ENCODE data around the gene RIN2.

The RIN2 gene

GRCh38 chr20:19785173-19785982 is 27.3 kb downstream of the RIN2 start:
- Histone ChIP-seq H3K4me2 (ENCODE audit: low read length) (no peak overlapping the region), H3K23ac (ENCODE audit: low read length) (no peak overlapping the region), H3K4ac (ENCODE audit: low read depth, low read length) (no peak overlapping the region), H3K4me1 (ENCODE audit: control insufficient read depth, low read depth, low read length) (no peaks in the 10 kb centered on the region), H3K27ac (ENCODE audit: low read depth, low read length) (no peak overlapping the region), H3K56ac (ENCODE audit: low read length) (no peak overlapping the region), H3K79me1 (ENCODE audit: low read length) (no peaks in the 10 kb centered on the region), H4K5ac (ENCODE audit: low read length) (no peak overlapping the region), H3K79me2 (ENCODE audit: control insufficient read depth, insufficient read depth, low read length) (no peaks in the 10 kb centered on the region), H3K27me3 (ENCODE audit: insufficient read depth, low read length, poor library complexity) (no peaks in the 10 kb centered on the region), H3K18ac (ENCODE audit: low read length) (no peak overlapping the region), H3K9ac (ENCODE audit: low read length) (no peak overlapping the region), H4K8ac (ENCODE audit: low read depth, low read length) (no peak overlapping the region), H2BK15ac (replicated peaks; ENCODE audit: low read depth) (no peak overlapping the region), H2BK120ac (ENCODE audit: low read depth, low read length) (no peak overlapping the region), H2BK5ac (ENCODE audit: low read length) (no peak overlapping the region), H3K36me3 (ENCODE audit: control insufficient read depth, insufficient read depth, low read length) (no peaks in the 10 kb centered on the region), H3K4me3 (ENCODE audit: low read length) (no peak overlapping the region), H2AK5ac (ENCODE audit: low read length) (no peak overlapping the region)
- no CpG with 5 or more reads among the region's 5 CpGs for WGBS (ENCODE audit: extremely low coverage, insufficient coverage, low lambda C conversion rate)
- no peak for DNase-seq

- WGBS (ENCODE audit: extremely low coverage, insufficient coverage, low lambda C conversion rate): no CpG with 5 or more reads among the region's 1 CpG
- H3K27ac ChIP-seq (ENCODE audit: low read depth, low read length): no peak overlapping the region
- no peak overlapping the region for H2BK15ac ChIP-seq (replicated peaks; ENCODE audit: low read depth)
- no peak overlapping the region for H3K4ac ChIP-seq (ENCODE audit: low read depth, low read length)
- H4K8ac ChIP-seq (ENCODE audit: low read depth, low read length): no peak overlapping the region
- no peak overlapping the region for H2BK5ac ChIP-seq (ENCODE audit: low read length)
- no peaks in the 10 kb centered on the region for H3K79me2 ChIP-seq (ENCODE audit: control insufficient read depth, insufficient read depth, low read length)
- H2AK5ac ChIP-seq (ENCODE audit: low read length): no peak overlapping the region
- no peak overlapping the region for H3K4me2 ChIP-seq (ENCODE audit: low read length)
- no peaks in the 10 kb centered on the region for H3K27me3 ChIP-seq (ENCODE audit: insufficient read depth, low read length, poor library complexity)
- no peak overlapping the region for H3K9ac ChIP-seq (ENCODE audit: low read length)
- no peak overlapping the region for H4K5ac ChIP-seq (ENCODE audit: low read length)
- H2BK120ac ChIP-seq (ENCODE audit: low read depth, low read length): no peak overlapping the region
- H3K4me3 ChIP-seq (ENCODE audit: low read length): no peak overlapping the region
- H3K56ac ChIP-seq (ENCODE audit: low read length): no peak overlapping the region
- no peaks in the 10 kb centered on the region for H3K4me1 ChIP-seq (ENCODE audit: control insufficient read depth, low read depth, low read length)
- H3K79me1 ChIP-seq (ENCODE audit: low read length): no peaks in the 10 kb centered on the region
- no peak overlapping the region for H3K18ac ChIP-seq (ENCODE audit: low read length)
- H3K36me3 ChIP-seq (ENCODE audit: control insufficient read depth, insufficient read depth, low read length): no peaks in the 10 kb centered on the region
- no peak for DNase-seq
- H3K23ac ChIP-seq (ENCODE audit: low read length): no peak overlapping the region
Observed at GRCh38 chr20:19785983-19786285, 27.9 kb downstream of the RIN2 start.

- DNase-seq: peak; percentile 74
- no peak overlapping the region for H3K27ac ChIP-seq (ENCODE audit: low read depth, low read length)
Observed at GRCh38 chr20:19786311-19786710, 28.3 kb downstream of the RIN2 start.

DNA sequence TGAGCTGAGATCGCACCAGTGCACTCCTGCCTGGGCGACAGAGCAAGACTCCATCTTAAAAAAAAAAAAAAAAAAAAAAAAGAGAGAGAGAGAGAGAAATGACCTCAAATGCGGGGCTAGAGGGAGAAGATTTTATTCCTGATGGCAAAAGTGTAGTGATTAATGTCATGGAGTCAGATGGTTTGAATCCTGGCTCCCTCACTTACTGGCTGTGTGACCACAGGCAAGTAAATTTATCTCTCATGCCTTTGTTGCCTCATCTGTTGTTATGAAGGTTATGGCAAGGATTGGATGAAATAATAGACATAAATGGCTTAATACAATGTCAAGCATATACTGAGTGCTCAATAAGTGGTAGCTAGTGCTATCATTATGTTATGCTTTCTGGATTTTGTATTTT is 29.3 kb downstream of the RIN2 start:
- DNase-seq: no peak
- no peak overlapping the region for H3K56ac ChIP-seq (ENCODE audit: low read length)
- H2BK5ac ChIP-seq (ENCODE audit: low read length): no peak overlapping the region
- H4K8ac ChIP-seq (ENCODE audit: low read depth, low read length): no peak overlapping the region
- H2AK5ac ChIP-seq (ENCODE audit: low read length): no peak overlapping the region
- no peak overlapping the region for H3K23ac ChIP-seq (ENCODE audit: low read length)
- H2BK120ac ChIP-seq (ENCODE audit: low read depth, low read length): no peak overlapping the region
- no peak overlapping the region for H3K4ac ChIP-seq (ENCODE audit: low read depth, low read length)
- no CpG with 5 or more reads among the region's 3 CpGs for WGBS (ENCODE audit: extremely low coverage, insufficient coverage, low lambda C conversion rate)
- H3K4me3 ChIP-seq (ENCODE audit: low read length): no peak overlapping the region
- H3K18ac ChIP-seq (ENCODE audit: low read length): no peak overlapping the region
- H3K79me1 ChIP-seq (ENCODE audit: low read length): no peaks in the 10 kb centered on the region
- no peaks in the 10 kb centered on the region for H3K27me3 ChIP-seq (ENCODE audit: insufficient read depth, low read length, poor library complexity)
- H3K4me1 ChIP-seq (ENCODE audit: control insufficient read depth, low read depth, low read length): no peaks in the 10 kb centered on the region
- no peak overlapping the region for H4K5ac ChIP-seq (ENCODE audit: low read length)
- no peak overlapping the region for H3K27ac ChIP-seq (ENCODE audit: low read depth, low read length)
- no peak overlapping the region for H3K9ac ChIP-seq (ENCODE audit: low read length)
- no peak overlapping the region for H3K4me2 ChIP-seq (ENCODE audit: low read length)
- no peaks in the 10 kb centered on the region for H3K79me2 ChIP-seq (ENCODE audit: control insufficient read depth, insufficient read depth, low read length)
- no peaks in the 10 kb centered on the region for H3K36me3 ChIP-seq (ENCODE audit: control insufficient read depth, insufficient read depth, low read length)
- no peak overlapping the region for H2BK15ac ChIP-seq (replicated peaks; ENCODE audit: low read depth)

More at GRCh38 chr20:19786311-19786710, 28.3 kb downstream of the RIN2 start:
- no peak overlapping the region for H4K8ac ChIP-seq (ENCODE audit: low read depth, low read length)
- H3K23ac ChIP-seq (ENCODE audit: low read length): no peak overlapping the region
- H3K4ac ChIP-seq (ENCODE audit: low read depth, low read length): no peak overlapping the region
- H3K9ac ChIP-seq (ENCODE audit: low read length): no peak overlapping the region
- no peak overlapping the region for H3K18ac ChIP-seq (ENCODE audit: low read length)
- no peaks in the 10 kb centered on the region for H3K27me3 ChIP-seq (ENCODE audit: insufficient read depth, low read length, poor library complexity)
- no peaks in the 10 kb centered on the region for H3K79me1 ChIP-seq (ENCODE audit: low read length)
- no peaks in the 10 kb centered on the region for H3K36me3 ChIP-seq (ENCODE audit: control insufficient read depth, insufficient read depth, low read length)
- H3K4me3 ChIP-seq (ENCODE audit: low read length): no peak overlapping the region
- no peak overlapping the region for H2BK5ac ChIP-seq (ENCODE audit: low read length)
- WGBS (ENCODE audit: extremely low coverage, insufficient coverage, low lambda C conversion rate): no CpG with 5 or more reads among the region's 5 CpGs
- H2AK5ac ChIP-seq (ENCODE audit: low read length): no peak overlapping the region
- H3K56ac ChIP-seq (ENCODE audit: low read length): no peak overlapping the region
- H4K5ac ChIP-seq (ENCODE audit: low read length): no peak overlapping the region
- H3K4me2 ChIP-seq (ENCODE audit: low read length): no peak overlapping the region
- no peak overlapping the region for H2BK15ac ChIP-seq (replicated peaks; ENCODE audit: low read depth)
- H2BK120ac ChIP-seq (ENCODE audit: low read depth, low read length): no peak overlapping the region
- H3K79me2 ChIP-seq (ENCODE audit: control insufficient read depth, insufficient read depth, low read length): no peaks in the 10 kb centered on the region
- H3K4me1 ChIP-seq (ENCODE audit: control insufficient read depth, low read depth, low read length): no peaks in the 10 kb centered on the region

GRCh38 chr20:19789009-19789408 is 31.0 kb downstream of the RIN2 start:
- Histone ChIP-seq H3K4me3 (ENCODE audit: low read length) (no peak overlapping the region), H3K4ac (ENCODE audit: low read depth, low read length) (no peak overlapping the region), H3K27me3 (ENCODE audit: insufficient read depth, low read length, poor library complexity) (no peaks in the 10 kb centered on the region), H3K18ac (ENCODE audit: low read length) (no peak overlapping the region), H3K56ac (ENCODE audit: low read length) (no peak overlapping the region), H3K36me3 (ENCODE audit: control insufficient read depth, insufficient read depth, low read length) (no peaks in the 10 kb centered on the region), H3K9ac (ENCODE audit: low read length) (no peak overlapping the region), H4K5ac (ENCODE audit: low read length) (no peak overlapping the region), H4K8ac (ENCODE audit: low read depth, low read length) (no peak overlapping the region), H3K23ac (ENCODE audit: low read length) (no peak overlapping the region), H2BK120ac (ENCODE audit: low read depth, low read length) (no peak overlapping the region), H3K27ac (ENCODE audit: low read depth, low read length) (no peak overlapping the region), H3K79me2 (ENCODE audit: control insufficient read depth, insufficient read depth, low read length) (no peaks in the 10 kb centered on the region), H3K79me1 (ENCODE audit: low read length) (no peaks in the 10 kb centered on the region), H3K4me2 (ENCODE audit: low read length) (no peak overlapping the region), H2BK5ac (ENCODE audit: low read length) (no peak overlapping the region), H3K4me1 (ENCODE audit: control insufficient read depth, low read depth, low read length) (no peaks in the 10 kb centered on the region), H2BK15ac (replicated peaks; ENCODE audit: low read depth) (no peak overlapping the region), H2AK5ac (ENCODE audit: low read length) (no peak overlapping the region)
- WGBS (ENCODE audit: extremely low coverage, insufficient coverage, low lambda C conversion rate): no CpG with 5 or more reads among the region's 5 CpGs
- peak; percentile 25 for DNase-seq

- Histone ChIP-seq H3K4me3 (ENCODE audit: low read length) (no peak overlapping the region), H2BK120ac (ENCODE audit: low read depth, low read length) (no peak overlapping the region), H2BK5ac (ENCODE audit: low read length) (no peak overlapping the region), H3K79me2 (ENCODE audit: control insufficient read depth, insufficient read depth, low read length) (no peaks in the 10 kb centered on the region), H3K23ac (ENCODE audit: low read length) (no peak overlapping the region), H3K27me3 (ENCODE audit: insufficient read depth, low read length, poor library complexity) (no peaks in the 10 kb centered on the region), H3K9ac (ENCODE audit: low read length) (no peak overlapping the region), H2BK15ac (replicated peaks; ENCODE audit: low read depth) (no peak overlapping the region), H3K4ac (ENCODE audit: low read depth, low read length) (no peak overlapping the region), H3K4me2 (ENCODE audit: low read length) (no peak overlapping the region), H3K79me1 (ENCODE audit: low read length) (no peaks in the 10 kb centered on the region), H3K4me1 (ENCODE audit: control insufficient read depth, low read depth, low read length) (no peaks in the 10 kb centered on the region), H3K56ac (ENCODE audit: low read length) (no peak overlapping the region), H3K18ac (ENCODE audit: low read length) (no peak overlapping the region), H4K5ac (ENCODE audit: low read length) (no peak overlapping the region), H3K36me3 (ENCODE audit: control insufficient read depth, insufficient read depth, low read length) (no peaks in the 10 kb centered on the region), H2AK5ac (ENCODE audit: low read length) (no peak overlapping the region), H4K8ac (ENCODE audit: low read depth, low read length) (no peak overlapping the region), H3K27ac (ENCODE audit: low read depth, low read length) (no peak overlapping the region)
- WGBS (ENCODE audit: extremely low coverage, insufficient coverage, low lambda C conversion rate): no CpG with 5 or more reads among the region's 2 CpGs
- DNase-seq: peak; percentile 75
Observed at GRCh38 chr20:19789446-19789845, 31.4 kb downstream of the RIN2 start.

All from mesendoderm (in vitro differentiated cells).